Activated naive CD4-positive, alpha-beta T cell treated with Interleukin-2 at 50 U/mL for 16 hours (primary cell): ENCODE results near the gene CAMK1D.
"Not testable (repeated sequence)": the region's sequence is repeated elsewhere in the genome, so short reads cannot be mapped to it uniquely, and the experiment has no call there.

ENCODE experiments used
- DNase-seq: peaks from one replicate; pipeline ENCODE4 v3.0.0-alpha.2; 2020

CAMK1D gene

DNA sequence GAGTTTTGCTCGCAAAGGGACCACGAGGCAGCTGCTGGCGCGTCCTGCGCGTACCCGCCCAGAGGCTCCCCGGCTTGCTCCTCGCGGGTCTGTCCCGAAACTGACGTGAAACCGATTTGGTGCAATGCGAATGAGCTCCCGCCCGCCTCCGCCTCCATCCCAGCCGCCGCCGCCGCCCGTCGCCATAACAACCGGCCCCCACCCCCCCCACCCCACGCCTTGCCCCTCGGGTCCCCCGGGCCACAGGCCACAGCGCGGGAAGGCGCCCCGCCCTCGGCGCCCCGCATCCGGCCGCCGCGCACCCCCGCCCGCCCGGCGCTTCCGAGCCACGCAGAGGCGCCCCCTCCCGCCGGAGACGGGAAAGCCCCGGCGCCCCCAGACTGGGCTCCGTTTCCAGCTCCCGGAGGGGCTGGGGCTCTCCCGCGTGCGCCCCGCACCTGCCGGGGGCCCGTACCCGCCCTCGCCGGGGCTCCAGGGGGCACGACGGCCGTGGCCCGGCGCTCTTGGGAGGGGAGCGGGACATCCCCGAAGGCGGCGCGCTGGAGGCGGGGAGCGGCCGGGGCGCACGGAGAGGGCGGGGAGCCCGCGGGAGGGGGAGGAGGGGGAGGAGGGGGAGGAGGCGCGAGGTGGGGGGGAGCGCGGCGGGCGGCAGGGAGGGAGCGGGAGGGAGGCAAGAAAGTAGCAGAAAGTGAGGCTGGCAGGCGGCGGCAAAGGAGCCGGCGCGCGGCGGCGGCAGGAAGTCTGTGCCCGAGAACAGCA, at the start of gene CAMK1D:
CAMK1D (plus strand) TSS at position 678 of the 759 bp plus-strand sequence.
- peak; percentile 86 for DNase-seq

DNA sequence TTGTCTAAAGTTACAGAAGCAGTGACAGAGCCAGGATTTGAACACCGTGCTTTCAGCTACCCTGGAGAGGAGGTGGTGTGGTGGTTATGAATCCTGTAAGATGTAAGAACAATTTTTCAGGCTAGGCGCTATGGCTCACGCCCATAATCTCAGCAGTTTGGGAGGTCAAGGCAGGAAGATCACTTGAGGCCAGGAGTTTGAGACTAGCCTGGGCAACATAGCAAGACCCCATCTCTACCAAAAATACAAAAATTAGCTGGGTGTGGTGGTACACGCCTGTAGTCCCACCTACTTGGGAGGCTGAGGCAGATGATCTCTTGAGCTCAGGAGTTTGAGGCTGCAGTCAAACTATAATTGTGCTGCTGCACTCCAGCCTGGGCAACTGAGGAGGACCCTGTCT, 48.3 kb upstream of the CAMK1D start:
- not testable (repeated sequence) for DNase-seq

DNA sequence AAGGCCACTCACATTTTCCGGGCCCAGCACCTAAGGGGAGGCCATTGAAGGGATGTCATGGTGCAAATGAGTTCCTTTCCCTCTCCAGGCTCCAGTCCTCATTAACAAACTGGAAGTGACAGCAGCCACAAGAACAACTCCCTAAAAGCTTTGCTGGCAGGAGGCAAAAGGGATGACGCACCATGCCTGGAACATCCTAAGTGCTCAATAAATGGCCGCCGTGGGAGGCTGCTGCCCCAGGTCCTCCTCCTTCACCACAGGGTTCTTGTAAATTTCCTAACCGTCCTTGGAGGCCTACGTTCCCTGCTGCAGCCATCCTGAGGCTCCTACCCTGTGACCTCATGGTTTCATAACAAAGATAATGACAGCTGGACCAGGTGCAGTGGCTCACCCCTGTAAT, 41.3 kb upstream of the CAMK1D start:
- no peak for DNase-seq

DNA sequence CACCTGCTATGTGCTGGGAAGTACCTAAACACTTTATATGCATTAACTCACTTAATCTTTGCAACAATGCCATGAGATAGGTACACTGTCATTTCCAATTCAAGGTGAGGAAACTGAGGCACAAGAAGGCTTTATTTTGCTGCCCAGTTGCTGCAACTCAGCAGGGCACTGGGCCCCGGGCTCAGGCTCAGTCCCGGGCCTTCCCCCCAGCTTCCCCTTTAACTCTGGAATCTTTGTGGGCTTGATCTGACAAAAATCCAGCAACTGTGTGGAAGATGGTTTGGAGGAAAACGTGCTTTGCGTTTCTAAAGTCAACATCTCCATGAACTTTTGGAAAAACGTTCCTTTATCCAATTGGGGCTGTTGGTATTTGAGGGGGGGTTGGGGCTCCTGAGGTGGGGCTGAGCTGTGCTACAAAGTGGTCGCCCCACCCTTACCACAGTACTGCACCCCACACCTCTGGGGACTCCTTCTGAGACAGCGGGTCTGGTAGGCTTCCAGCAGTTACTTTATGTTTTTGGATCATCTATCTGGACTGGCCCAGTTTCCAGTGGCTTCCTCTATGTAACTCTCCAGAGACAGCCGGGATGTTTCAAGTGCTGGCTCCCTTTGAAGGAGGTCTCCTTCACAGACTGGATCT, 40.5 kb upstream of the CAMK1D start:
- DNase-seq: no peak

DNA sequence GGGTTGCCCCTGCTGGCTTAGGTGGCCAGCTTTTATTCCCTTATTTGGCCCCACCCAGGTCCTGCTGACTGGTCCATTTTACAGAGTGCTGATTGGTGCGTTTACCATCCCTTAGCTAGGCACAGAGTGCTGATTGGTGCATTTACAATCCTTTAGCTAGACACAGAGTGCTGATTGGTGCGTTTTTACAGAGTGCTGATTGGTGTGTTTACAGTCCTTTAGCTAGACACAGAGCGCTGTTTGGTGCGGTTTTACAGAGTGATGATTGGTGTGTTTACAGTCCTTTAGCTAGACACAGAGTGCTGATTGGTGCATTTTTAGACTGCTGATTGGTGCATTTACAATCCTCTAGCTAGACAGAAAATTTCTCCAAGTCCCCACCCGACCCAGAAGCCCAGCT, 39.6 kb upstream of the CAMK1D start:
- DNase-seq: not testable (repeated sequence)

DNA sequence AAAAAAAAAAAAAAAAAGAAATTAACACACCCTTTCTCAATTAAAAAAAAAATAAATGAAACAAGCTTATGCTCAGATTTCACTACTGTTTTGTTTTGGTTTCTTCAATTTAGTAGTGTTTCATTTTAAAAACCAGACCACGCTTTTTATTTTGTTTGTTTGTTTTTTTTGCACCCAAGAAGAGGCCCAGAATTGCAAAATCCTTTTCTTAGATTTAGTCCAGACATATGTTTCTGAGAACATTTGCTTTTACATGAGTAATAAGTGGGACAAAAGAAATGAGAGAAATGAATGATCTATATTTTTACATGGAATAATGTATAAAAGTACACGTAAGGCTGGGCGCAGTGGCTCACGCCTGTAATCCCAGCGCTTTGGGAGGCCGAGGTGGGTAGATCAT, 34.5 kb upstream of the CAMK1D start:
- DNase-seq: no peak

DNA sequence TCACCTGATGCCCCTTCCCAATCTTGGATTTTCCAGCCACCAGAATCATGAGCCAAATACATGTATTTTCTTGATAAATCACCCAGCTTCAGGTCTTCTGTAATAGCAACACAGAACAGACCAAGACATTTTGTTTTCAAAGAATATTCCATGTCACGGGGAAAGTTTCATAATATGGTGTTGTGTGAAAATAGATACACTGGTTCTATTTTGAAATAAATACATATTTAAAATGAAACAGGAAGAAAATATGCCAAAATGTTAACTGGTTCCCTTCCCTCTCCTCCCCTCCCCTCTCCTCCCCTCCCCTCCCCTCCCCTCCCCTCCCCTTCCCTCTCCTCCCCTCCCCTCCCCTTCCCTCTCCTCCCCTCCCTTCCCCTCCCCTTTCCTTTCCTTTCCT, 30.3 kb upstream of the CAMK1D start:
- no peak for DNase-seq

DNA sequence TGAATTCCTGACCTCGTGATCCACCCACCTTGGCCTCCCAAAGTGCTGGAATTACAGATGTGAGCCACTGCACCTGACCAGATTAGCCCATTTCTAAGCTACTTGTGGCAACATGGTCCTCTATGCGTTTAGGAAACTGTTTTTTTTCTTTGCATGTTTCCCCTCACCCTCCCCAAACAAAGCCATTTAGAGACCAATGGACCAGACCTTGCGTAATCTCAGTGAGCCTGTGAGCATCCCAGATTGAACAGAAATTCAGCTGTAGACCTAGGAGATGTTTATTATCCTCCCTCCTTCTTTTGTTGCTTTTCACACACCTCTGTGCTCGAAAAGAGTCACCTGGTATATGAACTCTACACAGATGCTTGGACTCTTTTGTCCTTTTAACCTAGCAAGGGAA, 28.5 kb upstream of the CAMK1D start:
- no peak for DNase-seq

DNA sequence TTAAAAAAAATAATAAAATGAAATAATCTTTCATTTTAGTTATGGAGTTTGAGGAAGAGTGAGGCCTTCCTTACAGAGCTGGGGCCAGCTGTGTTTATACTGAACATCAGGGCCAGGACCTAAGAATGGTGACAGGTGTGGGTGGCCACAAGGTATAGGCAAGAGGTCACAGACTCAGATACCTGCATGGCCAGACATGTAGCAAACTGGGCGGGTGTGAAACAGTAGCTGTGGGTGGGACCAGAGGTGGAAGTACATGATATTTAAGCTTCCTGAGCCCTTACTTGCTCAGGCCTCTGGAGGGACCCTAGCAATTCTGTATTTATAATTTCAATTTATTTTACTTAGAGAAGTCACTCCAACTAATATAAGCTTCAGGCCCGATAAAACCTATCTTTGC, 27.7 kb upstream of the CAMK1D start:
- no peak for DNase-seq

DNA sequence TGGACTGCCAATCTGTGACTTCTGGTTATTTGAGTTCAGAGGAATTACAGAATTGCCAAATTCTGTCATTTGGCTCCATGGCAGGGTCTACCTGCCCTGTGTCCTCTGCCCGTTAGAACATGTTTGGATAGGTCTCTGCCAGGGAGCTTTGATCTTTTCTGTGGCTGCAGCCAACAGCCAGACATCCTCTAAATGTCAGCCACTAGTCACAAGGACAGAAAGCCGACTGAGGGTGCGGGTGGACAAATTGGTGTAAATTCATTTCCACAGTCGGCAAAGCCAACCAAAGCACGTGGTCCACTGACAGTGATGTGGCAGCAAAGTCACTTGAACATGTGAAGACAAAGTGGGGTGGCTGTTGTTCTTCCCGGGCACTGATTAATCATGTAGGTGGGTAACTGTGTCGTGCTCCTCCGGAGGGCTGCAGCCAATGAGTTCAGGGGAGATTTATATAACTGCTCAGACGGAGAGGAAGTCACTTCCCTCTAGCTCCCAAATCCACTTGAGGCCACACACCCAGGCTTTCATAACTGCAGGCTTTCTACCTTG, 26.7 kb upstream of the CAMK1D start:
- DNase-seq: no peak

DNA sequence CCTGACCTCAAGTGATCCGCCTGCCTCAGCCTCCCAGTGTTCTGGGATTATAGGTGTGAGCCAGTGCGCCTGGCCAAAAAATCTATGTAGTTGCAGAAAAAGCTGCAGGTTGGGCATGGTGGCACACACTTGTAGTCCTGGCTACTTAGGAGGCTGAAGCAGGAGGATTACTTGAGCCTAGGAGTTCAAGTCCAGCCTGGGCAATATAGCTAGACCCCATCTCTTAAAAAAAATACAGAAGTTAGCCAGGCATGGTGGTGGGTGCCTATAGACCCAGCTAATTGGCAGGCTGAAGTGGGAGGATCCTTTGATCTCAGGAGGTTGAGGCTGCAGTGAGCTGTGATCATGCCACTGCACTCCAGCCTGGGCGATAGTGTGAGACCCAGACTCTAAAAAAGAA, 24.8 kb upstream of the CAMK1D start:
- no peak for DNase-seq

DNA sequence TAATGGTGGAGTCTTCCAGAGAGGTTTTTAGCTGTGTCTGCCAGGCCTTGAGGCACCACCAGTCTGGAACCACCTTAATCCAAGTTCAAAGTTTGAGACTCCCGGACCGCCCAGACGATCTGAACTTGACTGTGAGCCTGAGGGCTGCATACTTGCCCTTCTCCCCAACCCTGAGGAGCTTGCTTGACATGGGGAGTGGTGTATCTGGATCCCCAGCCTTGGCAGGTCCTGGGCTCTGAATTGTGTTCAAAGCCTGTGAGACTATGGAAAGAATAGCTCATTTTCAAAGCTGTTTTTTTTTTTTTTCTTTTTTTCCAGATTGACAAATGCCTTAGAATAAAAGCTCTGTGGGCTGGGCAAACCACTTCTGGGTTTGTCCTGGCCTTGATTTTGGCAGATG, 22.3 kb upstream of the CAMK1D start:
- DNase-seq: no peak

DNA sequence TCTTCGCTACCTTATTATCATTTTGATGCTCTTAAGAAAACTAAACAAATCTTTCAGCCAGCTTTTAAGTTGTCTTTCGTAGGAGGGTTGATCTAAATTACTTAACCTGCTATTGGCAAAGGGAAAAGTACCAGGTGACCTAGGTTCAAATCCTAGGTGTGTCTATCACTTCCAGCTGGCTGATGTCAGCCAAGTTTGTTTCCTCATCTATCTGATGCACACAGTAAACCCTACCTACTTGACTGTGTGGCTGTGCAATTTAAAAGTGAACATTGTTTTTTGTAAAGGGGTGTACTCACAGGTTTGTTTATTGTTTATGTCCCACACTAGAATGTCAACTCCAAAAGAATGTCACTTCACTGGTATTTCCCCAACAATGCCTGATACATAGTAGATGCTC, 21.9 kb upstream of the CAMK1D start:
- DNase-seq: no peak

DNA sequence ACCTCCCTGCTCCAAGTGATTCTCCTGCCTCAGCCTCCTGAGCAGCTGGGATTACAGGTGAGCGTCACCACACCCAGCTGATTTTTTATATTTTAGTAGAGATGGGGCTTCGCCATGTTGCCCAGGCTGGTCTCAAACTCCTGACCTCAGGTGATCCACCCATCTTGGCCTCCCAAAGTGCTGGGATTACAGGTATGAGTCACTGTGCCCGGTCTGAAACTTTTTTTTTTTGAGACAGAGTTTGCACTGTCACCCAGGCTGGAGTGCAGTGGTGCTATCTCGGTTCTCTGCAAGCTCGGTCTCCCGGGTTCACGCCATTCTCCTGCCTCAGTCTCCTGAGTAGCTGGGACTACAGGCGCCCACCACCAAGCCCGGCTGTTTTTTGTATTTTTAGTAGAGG, 21.0 kb upstream of the CAMK1D start:
- not testable (repeated sequence) for DNase-seq

DNA sequence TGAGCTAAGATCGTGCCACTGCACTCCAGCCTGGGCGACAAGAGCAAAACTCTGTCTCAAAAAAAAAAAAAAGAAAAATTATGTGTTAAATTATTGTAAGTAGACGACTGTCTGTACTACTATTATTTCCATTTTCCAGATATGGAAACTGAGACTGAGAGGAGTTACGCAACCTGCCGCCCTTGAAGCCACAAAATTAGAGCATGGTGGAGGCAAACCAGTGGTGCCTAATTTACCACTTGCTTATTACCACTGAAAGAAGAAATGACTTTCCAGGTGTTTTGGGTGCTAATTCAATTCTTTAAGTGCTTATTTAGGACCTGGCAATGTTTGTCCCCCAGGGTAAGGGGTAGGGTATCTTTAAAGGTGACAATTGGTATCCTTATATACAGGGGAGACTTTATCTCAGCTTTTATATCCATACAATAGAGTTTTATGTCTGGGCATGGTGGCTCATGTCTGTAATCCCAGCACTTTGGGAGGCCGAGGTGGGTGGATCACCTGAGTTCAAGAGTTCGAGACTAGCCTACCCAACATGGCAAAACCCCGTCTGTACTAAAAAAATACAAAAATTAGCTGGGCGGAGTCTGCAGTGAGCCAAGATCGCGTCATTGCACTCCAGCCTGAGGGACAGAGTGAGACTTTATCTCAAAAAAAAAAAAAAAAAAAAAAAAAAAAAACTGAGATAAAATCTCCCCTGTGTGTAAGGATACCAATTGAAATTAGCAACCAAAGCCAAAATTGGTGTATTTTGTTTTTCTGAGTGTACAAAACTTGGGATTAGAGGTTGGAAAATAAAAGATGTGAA, 16.6 kb upstream of the CAMK1D start:
- no peak for DNase-seq

DNA sequence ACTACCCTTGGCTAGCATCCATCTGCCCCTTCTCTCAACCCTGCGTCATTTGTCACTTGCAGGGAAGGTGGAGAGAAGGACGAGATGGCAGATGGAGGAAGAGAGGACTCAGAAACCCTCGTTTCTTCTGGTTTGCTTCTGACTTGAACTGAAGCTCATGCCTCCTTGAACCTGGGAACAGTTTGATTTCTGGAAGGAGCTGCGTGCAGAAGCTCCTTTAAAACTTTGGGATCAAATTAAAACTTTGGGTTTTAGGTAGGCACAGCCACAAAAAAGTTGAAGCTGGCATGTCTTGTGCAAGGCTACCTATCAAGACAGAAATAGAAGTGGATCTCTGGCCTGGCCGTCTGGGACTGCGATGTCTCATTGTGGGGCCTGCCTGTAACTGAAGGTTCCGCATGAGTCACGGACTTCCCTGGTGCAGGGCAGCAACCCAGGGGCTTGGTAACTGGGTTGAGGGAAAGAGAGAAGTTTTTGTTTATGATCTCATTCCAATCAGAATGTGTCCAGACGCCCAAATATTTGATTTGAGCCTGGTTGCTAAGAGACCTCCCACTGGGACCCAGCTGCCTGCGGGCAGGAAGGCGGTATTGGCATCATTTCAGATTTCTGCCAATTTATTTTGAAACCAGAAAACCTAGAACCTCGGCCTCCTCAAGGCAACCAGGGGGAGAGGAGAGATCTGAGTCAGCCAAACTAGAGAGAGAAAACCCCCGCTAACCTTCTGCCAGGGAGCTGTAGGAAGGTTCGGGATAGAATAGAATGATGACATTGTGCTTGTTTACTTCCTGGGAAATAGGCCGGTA, 15.8 kb upstream of the CAMK1D start:
- DNase-seq: peak; percentile 63

DNA sequence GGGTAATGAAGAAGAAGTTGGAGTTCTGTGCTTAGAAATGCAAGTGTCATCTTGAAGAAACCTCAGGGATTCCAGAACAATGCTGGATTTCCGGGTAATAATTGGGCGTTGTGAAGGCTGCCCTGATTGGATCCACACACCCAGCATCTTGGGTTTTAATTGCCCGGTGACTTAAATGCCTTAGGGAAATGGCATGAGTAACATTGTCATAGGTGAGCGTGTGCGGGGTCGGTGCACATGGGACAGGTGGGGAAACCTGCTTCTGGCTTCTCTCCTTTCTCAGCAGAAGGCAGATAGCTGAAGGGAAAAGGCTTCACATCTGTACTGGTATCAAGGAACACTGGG, 15.2 kb upstream of the CAMK1D start:
- DNase-seq: no peak

DNA sequence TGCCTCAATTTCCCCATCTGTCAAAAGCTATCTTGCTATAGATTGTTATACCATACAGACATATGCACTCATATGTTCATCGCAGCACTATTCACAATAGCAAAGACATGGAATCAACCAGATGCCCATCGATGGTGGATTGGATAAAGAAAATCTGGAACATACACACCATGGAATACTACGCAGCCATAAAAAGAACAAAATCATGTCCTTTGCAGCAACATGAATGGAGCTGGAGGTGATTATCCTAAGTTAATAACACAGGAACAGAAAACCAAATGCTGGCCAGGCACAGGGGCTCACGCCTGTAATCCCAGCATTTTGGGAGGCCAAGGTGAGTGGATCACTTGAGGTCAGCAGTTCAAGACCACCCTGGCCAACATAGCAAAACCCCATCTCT, 14.2 kb upstream of the CAMK1D start:
- DNase-seq: not testable (repeated sequence)

DNA sequence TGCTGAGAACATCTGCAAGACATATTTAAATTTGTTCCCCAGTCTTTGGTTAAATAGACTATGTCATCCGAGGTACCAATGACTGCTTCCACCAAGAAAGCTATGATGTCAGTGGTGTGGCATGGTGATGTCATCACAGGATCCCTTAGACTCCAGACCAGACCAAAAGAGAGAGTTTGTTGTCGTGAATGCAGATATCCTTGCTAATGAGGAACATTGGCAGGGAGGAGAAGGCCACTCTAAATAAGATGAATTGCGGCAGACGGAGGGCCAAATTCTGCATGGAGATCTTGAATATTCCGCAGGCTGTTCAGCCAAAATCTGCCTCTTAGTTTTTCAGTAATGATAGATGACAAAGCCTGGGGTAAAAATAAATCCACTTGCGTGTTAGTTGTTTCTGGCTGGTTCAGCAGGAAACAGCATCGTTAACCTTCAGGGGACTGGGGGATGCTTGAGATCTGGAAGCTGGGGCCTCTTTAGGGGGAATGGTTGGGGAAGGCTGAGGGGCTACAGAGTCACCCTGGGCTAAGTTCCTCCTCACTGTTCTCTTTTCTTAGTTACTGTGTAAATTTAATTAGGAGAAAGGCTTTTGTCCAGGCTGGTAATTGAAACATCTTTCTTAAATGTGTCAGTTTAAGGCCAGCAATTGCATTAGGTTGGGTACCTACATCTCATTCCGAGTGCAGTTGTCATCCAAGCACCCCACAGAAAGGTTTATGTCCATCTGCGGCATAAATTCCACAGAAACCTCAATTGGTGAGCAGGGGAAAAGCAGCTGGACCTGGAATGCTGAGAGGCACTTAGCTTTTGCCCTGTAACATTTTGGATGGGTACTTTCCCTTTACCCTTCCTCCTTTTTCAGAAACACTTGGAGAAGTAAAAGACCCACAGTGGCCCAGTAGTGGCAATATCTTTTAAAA, 11.6 kb upstream of the CAMK1D start:
- no peak for DNase-seq

DNA sequence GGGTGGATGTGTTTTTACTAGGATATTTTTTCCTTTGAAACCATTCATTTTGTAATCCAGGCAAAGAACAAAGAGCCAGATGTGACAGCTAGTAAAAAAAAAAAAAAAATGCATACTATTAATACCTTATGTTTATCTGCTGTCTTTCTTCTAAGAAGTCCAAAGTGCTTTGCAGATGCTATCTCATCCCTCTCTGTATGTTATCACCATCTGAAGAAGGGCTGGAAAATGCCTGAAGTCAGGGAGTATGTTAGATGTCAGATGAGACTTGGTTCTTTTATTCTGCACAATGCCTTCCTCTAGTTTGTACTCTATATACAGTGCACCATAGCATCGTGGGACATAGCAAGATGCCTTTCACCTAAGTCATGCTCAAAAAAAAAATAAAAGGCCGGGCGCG, 10.4 kb upstream of the CAMK1D start:
- no peak for DNase-seq

DNA sequence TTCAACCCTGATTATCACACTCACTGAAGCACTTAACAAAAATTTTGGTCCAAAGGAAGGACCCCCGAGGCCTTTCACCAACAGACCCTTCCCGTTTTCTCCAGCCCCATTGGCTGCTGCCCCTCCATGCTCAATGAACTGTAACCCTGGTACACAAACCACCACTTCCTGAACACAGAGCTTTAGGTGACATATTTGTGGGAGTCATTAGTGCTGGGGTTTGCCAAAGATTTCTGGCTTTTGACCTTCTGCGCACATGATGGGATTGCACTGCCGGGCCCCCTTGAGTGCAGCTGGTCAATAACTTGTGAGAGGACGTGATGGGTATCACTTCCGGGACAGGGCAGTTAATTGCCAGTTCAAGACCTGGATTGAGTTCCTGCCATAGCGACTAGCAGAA, 9.0 kb upstream of the CAMK1D start:
- DNase-seq: no peak

DNA sequence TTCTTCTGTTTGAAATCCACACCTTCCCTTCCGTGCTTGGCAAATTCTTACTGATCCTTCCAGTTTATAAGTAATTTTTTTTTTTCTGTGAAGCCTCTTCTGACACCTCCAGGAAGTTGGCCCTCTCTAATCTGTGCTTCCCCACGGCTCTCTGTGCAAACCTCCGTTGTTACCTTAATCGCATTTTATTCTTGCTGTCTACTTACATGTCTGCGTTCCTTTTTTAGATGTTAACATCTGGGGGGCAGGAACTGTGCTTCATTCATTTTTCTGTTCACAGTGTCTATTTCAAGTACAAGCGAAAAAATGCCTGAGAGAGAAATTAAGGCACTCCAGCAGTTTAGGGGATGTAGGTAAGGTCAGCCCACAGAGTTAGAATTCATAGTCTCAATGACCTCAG, 8.4 kb upstream of the CAMK1D start:
- no peak for DNase-seq
